WTC11 (cell line): Measurements from ENCODE around the gene RPL15. TPM values are rescaled to one million over a fixed set of nuclear protein-coding genes. Genes with fewer than 3 reads are reported as not detected.

ENCODE experiments used
- ETV6 ChIP-seq: sonication (generic); formaldehyde crosslinking; IDR thresholded peaks from 2 replicates; pipeline ENCODE4 v1.8.1; 2022; ENCODE audit warnings: mild to moderate bottlenecking, missing genetic modification reagents
- FOXP1 ChIP-seq: sonication (generic); formaldehyde crosslinking; IDR thresholded peaks from 2 replicates; pipeline ENCODE4 v1.8.0; 2022; ENCODE audit warnings: missing genetic modification reagents, mild to moderate bottlenecking, moderate library complexity, borderline replicate concordance
- GABPB1 ChIP-seq: sonication (generic); formaldehyde crosslinking; IDR thresholded peaks from 2 replicates; pipeline ENCODE4 v1.8.1; 2023; ENCODE audit warnings: mild to moderate bottlenecking, missing genetic modification reagents
- GRHL2 ChIP-seq: fragments of 250-450 bp; sonication (Bioruptor Pico); IDR thresholded peaks from 2 replicates; pipeline ENCODE4 v1.8.0; 2022; ENCODE audit warnings: mild to moderate bottlenecking, moderate library complexity; ENCODE audit not compliant: insufficient replicate concordance, severe bottlenecking
- GTF2I ChIP-seq: fragments of 250-450 bp; sonication (Bioruptor Pico); conservative IDR thresholded peaks from 2 replicates; pipeline ENCODE4 v1.4.0; 2021; ENCODE audit warnings: mild to moderate bottlenecking
- HMGA2 ChIP-seq: fragments of 250-450 bp; sonication (Bioruptor Pico); IDR thresholded peaks from 2 replicates; pipeline ENCODE4 v1.4.0; 2021; ENCODE audit warnings: mild to moderate bottlenecking, moderate library complexity
- KAT7 ChIP-seq: sonication (generic); formaldehyde crosslinking; IDR thresholded peaks from 2 replicates; pipeline ENCODE4 v1.8.1; 2023; ENCODE audit warnings: missing genetic modification reagents, mild to moderate bottlenecking, borderline replicate concordance
- NFYB ChIP-seq: sonication (generic); formaldehyde crosslinking; conservative IDR thresholded peaks from 2 replicates; pipeline ENCODE4 v1.8.0; 2022; ENCODE audit warnings: low read depth, missing genetic modification reagents
- NR2C2 ChIP-seq: sonication (generic); formaldehyde crosslinking; IDR thresholded peaks from 2 replicates; pipeline ENCODE4 v1.8.0; 2022; ENCODE audit warnings: mild to moderate bottlenecking, missing genetic modification reagents
- ZNF138 ChIP-seq: sonication (generic); formaldehyde crosslinking; conservative IDR thresholded peaks from 2 replicates; pipeline ENCODE4 v1.8.1; 2022; ENCODE audit warnings: mild to moderate bottlenecking, moderate library complexity, missing genetic modification reagents
- total RNA-seq: library from RNA; stranded (reverse); gene quantifications from 3 replicates; pipeline ENCODE4 v1.2.3, GENCODE V29; 2021
- TF ChIP-seq, protein P1 (sequence below): sonication (generic); formaldehyde crosslinking; IDR thresholded peaks from 2 replicates; pipeline ENCODE4 v1.8.1; 2023; ENCODE audit warnings: mild to moderate bottlenecking, moderate library complexity, missing genetic modification reagents
- TF ChIP-seq, protein P2 (sequence below): sonication (generic); formaldehyde crosslinking; IDR thresholded peaks from 2 replicates; pipeline ENCODE4 v1.8.1; 2023; ENCODE audit warnings: mild to moderate bottlenecking, missing genetic modification reagents
- TF ChIP-seq, protein P3 (sequence below): fragments of 250-450 bp; sonication (Bioruptor Pico); IDR thresholded peaks from 2 replicates; pipeline ENCODE4 v1.9.0; 2021; ENCODE audit warnings: mild to moderate bottlenecking, borderline replicate concordance
- TF ChIP-seq, protein P4 (sequence below): fragments of 250-450 bp; sonication (Bioruptor Pico); IDR thresholded peaks from 2 replicates; pipeline ENCODE4 v1.9.0; 2021; ENCODE audit warnings: mild to moderate bottlenecking
- TF ChIP-seq, protein P5 (sequence below): fragments of 250-450 bp; sonication (Bioruptor Pico); IDR thresholded peaks from 2 replicates; pipeline ENCODE4 v1.9.0; 2021; ENCODE audit warnings: mild to moderate bottlenecking
- TF ChIP-seq, protein P6 (sequence below): sonication (generic); formaldehyde crosslinking; IDR thresholded peaks from 2 replicates; pipeline ENCODE4 v1.8.0; 2023; ENCODE audit warnings: missing genetic modification reagents, mild to moderate bottlenecking, borderline replicate concordance
- TF ChIP-seq, protein P7 (sequence below): sonication (generic); formaldehyde crosslinking; IDR thresholded peaks from 2 replicates; pipeline ENCODE4 v1.8.0; 2022; ENCODE audit warnings: missing genetic modification reagents

Gene RPL15
- total RNA-seq, 1 experiment from 2014 or later = 2,428 TPM

DNA sequence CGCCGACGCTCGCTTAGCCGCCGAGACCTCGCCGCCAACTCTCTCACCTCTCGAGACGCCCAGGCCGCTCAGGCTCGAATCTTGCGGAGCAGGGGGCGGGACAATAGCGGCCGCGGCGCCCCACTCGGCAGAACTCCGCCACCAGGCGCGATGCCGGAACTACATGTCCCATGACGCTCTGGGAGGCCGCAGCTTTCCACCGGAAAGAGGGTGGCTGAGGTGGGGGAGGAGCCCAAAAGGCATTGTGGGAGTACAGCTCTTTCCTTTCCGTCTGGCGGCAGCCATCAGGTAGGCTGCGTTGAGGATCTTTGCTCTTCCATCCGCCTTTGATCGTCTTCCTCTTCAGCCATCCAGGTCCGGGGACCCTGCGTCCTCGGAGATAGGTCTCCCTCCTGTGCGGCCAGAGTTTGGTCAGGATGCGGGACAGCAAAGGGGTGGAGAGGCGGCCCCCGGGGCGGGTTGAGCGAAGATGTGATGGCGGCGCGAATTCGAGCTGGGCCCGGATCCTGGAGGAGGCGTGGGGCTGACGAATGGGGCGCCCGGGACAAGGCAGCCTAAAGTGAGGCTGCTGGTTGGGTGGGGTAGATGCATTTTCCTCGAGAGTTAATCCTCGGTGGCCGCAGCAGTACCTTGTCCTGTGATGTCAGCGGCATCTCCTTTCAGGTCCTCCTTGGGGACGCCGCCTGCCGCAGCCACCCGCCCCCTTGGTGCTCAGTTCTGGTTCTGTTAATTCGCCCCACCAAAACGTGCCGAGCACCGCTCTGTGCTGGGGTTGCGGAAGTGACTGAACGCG is at the start of gene RPL15, which contains the start of gene NKIRAS1 (continued):
- TF ChIP-seq, protein P1, sequence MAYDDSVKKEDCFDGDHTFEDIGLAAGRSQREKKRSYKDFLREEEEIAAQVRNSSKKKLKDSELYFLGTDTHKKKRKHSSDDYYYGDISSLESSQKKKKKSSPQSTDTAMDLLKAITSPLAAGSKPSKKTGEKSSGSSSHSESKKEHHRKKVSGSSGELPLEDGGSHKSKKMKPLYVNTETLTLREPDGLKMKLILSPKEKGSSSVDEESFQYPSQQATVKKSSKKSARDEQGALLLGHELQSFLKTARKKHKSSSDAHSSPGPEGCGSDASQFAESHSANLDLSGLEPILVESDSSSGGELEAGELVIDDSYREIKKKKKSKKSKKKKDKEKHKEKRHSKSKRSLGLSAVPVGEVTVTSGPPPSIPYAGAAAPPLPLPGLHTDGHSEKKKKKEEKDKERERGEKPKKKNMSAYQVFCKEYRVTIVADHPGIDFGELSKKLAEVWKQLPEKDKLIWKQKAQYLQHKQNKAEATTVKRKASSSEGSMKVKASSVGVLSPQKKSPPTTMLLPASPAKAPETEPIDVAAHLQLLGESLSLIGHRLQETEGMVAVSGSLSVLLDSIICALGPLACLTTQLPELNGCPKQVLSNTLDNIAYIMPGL (CRISPR knock-in tag) = peak; percentile 94
- TF ChIP-seq, protein P2, sequence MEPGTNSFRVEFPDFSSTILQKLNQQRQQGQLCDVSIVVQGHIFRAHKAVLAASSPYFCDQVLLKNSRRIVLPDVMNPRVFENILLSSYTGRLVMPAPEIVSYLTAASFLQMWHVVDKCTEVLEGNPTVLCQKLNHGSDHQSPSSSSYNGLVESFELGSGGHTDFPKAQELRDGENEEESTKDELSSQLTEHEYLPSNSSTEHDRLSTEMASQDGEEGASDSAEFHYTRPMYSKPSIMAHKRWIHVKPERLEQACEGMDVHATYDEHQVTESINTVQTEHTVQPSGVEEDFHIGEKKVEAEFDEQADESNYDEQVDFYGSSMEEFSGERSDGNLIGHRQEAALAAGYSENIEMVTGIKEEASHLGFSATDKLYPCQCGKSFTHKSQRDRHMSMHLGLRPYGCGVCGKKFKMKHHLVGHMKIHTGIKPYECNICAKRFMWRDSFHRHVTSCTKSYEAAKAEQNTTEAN (CRISPR knock-in tag) = peak; percentile 63
- TF ChIP-seq NR2C2 (no peak), ETV6 (CRISPR knock-in tag) (peak; percentile 43), HMGA2 (CRISPR knock-in tag) (0 out of 2 replicates have a peak, but pooled peaks have one; percentile 4), GTF2I (CRISPR knock-in tag) (no peak), ZNF138 (CRISPR knock-in tag) (peak; percentile 77; the same call in 1 of the 2 replicates), GABPB1 (CRISPR knock-in tag) (peak; percentile 88), FOXP1 (CRISPR knock-in tag) (peak; percentile 92), KAT7 (peak; percentile 8; the same call in 1 of the 2 replicates), GRHL2 (CRISPR knock-in tag) (no peak), NFYB (peak; percentile 29)
- TF ChIP-seq, protein P3, sequence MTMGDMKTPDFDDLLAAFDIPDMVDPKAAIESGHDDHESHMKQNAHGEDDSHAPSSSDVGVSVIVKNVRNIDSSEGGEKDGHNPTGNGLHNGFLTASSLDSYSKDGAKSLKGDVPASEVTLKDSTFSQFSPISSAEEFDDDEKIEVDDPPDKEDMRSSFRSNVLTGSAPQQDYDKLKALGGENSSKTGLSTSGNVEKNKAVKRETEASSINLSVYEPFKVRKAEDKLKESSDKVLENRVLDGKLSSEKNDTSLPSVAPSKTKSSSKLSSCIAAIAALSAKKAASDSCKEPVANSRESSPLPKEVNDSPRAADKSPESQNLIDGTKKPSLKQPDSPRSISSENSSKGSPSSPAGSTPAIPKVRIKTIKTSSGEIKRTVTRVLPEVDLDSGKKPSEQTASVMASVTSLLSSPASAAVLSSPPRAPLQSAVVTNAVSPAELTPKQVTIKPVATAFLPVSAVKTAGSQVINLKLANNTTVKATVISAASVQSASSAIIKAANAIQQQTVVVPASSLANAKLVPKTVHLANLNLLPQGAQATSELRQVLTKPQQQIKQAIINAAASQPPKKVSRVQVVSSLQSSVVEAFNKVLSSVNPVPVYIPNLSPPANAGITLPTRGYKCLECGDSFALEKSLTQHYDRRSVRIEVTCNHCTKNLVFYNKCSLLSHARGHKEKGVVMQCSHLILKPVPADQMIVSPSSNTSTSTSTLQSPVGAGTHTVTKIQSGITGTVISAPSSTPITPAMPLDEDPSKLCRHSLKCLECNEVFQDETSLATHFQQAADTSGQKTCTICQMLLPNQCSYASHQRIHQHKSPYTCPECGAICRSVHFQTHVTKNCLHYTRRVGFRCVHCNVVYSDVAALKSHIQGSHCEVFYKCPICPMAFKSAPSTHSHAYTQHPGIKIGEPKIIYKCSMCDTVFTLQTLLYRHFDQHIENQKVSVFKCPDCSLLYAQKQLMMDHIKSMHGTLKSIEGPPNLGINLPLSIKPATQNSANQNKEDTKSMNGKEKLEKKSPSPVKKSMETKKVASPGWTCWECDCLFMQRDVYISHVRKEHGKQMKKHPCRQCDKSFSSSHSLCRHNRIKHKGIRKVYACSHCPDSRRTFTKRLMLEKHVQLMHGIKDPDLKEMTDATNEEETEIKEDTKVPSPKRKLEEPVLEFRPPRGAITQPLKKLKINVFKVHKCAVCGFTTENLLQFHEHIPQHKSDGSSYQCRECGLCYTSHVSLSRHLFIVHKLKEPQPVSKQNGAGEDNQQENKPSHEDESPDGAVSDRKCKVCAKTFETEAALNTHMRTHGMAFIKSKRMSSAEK = 0 out of 2 replicates have a peak, but pooled peaks have one; percentile 59
- TF ChIP-seq, protein P4, sequence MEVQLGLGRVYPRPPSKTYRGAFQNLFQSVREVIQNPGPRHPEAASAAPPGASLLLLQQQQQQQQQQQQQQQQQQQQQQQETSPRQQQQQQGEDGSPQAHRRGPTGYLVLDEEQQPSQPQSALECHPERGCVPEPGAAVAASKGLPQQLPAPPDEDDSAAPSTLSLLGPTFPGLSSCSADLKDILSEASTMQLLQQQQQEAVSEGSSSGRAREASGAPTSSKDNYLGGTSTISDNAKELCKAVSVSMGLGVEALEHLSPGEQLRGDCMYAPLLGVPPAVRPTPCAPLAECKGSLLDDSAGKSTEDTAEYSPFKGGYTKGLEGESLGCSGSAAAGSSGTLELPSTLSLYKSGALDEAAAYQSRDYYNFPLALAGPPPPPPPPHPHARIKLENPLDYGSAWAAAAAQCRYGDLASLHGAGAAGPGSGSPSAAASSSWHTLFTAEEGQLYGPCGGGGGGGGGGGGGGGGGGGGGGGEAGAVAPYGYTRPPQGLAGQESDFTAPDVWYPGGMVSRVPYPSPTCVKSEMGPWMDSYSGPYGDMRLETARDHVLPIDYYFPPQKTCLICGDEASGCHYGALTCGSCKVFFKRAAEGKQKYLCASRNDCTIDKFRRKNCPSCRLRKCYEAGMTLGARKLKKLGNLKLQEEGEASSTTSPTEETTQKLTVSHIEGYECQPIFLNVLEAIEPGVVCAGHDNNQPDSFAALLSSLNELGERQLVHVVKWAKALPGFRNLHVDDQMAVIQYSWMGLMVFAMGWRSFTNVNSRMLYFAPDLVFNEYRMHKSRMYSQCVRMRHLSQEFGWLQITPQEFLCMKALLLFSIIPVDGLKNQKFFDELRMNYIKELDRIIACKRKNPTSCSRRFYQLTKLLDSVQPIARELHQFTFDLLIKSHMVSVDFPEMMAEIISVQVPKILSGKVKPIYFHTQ (CRISPR knock-in tag) = peak; percentile 81
- TF ChIP-seq, protein P5, sequence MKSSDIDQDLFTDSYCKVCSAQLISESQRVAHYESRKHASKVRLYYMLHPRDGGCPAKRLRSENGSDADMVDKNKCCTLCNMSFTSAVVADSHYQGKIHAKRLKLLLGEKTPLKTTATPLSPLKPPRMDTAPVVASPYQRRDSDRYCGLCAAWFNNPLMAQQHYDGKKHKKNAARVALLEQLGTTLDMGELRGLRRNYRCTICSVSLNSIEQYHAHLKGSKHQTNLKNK (CRISPR knock-in tag) = 0 out of 2 replicates have a peak, but pooled peaks have one; percentile 65
- TF ChIP-seq, protein P6, sequence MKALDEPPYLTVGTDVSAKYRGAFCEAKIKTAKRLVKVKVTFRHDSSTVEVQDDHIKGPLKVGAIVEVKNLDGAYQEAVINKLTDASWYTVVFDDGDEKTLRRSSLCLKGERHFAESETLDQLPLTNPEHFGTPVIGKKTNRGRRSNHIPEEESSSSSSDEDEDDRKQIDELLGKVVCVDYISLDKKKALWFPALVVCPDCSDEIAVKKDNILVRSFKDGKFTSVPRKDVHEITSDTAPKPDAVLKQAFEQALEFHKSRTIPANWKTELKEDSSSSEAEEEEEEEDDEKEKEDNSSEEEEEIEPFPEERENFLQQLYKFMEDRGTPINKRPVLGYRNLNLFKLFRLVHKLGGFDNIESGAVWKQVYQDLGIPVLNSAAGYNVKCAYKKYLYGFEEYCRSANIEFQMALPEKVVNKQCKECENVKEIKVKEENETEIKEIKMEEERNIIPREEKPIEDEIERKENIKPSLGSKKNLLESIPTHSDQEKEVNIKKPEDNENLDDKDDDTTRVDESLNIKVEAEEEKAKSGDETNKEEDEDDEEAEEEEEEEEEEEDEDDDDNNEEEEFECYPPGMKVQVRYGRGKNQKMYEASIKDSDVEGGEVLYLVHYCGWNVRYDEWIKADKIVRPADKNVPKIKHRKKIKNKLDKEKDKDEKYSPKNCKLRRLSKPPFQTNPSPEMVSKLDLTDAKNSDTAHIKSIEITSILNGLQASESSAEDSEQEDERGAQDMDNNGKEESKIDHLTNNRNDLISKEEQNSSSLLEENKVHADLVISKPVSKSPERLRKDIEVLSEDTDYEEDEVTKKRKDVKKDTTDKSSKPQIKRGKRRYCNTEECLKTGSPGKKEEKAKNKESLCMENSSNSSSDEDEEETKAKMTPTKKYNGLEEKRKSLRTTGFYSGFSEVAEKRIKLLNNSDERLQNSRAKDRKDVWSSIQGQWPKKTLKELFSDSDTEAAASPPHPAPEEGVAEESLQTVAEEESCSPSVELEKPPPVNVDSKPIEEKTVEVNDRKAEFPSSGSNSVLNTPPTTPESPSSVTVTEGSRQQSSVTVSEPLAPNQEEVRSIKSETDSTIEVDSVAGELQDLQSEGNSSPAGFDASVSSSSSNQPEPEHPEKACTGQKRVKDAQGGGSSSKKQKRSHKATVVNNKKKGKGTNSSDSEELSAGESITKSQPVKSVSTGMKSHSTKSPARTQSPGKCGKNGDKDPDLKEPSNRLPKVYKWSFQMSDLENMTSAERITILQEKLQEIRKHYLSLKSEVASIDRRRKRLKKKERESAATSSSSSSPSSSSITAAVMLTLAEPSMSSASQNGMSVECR (CRISPR knock-in tag) = no peak; the same call in none of the 2 replicates
- TF ChIP-seq, protein P7, sequence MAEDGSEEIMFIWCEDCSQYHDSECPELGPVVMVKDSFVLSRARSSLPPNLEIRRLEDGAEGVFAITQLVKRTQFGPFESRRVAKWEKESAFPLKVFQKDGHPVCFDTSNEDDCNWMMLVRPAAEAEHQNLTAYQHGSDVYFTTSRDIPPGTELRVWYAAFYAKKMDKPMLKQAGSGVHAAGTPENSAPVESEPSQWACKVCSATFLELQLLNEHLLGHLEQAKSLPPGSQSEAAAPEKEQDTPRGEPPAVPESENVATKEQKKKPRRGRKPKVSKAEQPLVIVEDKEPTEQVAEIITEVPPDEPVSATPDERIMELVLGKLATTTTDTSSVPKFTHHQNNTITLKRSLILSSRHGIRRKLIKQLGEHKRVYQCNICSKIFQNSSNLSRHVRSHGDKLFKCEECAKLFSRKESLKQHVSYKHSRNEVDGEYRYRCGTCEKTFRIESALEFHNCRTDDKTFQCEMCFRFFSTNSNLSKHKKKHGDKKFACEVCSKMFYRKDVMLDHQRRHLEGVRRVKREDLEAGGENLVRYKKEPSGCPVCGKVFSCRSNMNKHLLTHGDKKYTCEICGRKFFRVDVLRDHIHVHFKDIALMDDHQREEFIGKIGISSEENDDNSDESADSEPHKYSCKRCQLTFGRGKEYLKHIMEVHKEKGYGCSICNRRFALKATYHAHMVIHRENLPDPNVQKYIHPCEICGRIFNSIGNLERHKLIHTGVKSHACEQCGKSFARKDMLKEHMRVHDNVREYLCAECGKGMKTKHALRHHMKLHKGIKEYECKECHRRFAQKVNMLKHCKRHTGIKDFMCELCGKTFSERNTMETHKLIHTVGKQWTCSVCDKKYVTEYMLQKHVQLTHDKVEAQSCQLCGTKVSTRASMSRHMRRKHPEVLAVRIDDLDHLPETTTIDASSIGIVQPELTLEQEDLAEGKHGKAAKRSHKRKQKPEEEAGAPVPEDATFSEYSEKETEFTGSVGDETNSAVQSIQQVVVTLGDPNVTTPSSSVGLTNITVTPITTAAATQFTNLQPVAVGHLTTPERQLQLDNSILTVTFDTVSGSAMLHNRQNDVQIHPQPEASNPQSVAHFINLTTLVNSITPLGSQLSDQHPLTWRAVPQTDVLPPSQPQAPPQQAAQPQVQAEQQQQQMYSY (CRISPR knock-in tag) = no peak
